Stimulated activated CD8-positive, alpha-beta memory T cell treated with anti-CD3 and anti-CD28 coated beads, Interleukin-15, amount 100 ng/mL, for 24 hours (primary cell): Measurements from ENCODE around the gene HOXB5.

ENCODE experiments used
- DNase-seq: peaks from one replicate; pipeline ENCODE4 v3.0.0-alpha.2; 2020; ENCODE audit warnings: low read depth

Gene HOXB5

GRCh38 chr17:48559122-48559839 lies 34.3 kb downstream of the HOXB5 start:
- no peak for DNase-seq

GRCh38 chr17:48558831-48559121 lies 34.8 kb downstream of the HOXB5 start:
- DNase-seq, result no peak

- no peak for DNase-seq
Observed at GRCh38 chr17:48558057-48558830, 35.3 kb downstream of the HOXB5 start.

GRCh38 chr17:48556576-48557401 lies 36.8 kb downstream of the HOXB5 start:
- no peak for DNase-seq

GRCh38 chr17:48556229-48556575 lies 37.4 kb downstream of the HOXB5 start:
- DNase-seq, result no peak

GRCh38 chr17:48555258-48556228 lies 38.0 kb downstream of the HOXB5 start:
- DNase-seq, result no peak

GRCh38 chr17:48554412-48555257 lies 38.9 kb downstream of the HOXB5 start:
- DNase-seq, result no peak

- DNase-seq, result no peak
Observed at GRCh38 chr17:48553826-48554225, 39.8 kb downstream of the HOXB5 start.

- no peak for DNase-seq
Observed at GRCh38 chr17:48553190-48553547, 40.4 kb downstream of the HOXB5 start.

- DNase-seq, result no peak
Observed at GRCh38 chr17:48552466-48553189, 41.0 kb downstream of the HOXB5 start.

GRCh38 chr17:48551596-48552465 lies 41.7 kb downstream of the HOXB5 start:
- no peak for DNase-seq

- no peak for DNase-seq
Observed at GRCh38 chr17:48551214-48551555, 42.4 kb downstream of the HOXB5 start.

- no peak for DNase-seq
Observed at GRCh38 chr17:48550502-48551213, 42.9 kb downstream of the HOXB5 start.

- no peak for DNase-seq
Observed at GRCh38 chr17:48549914-48550501, 43.6 kb downstream of the HOXB5 start.

GRCh38 chr17:48549281-48549630 lies 44.3 kb downstream of the HOXB5 start:
- no peak for DNase-seq

GRCh38 chr17:48548523-48549280 lies 44.9 kb downstream of the HOXB5 start:
- no peak for DNase-seq

- no peak for DNase-seq
Observed at GRCh38 chr17:48547808-48548522, 45.6 kb downstream of the HOXB5 start.
